Measurements from ENCODE around the gene CDH5. TPM values are rescaled to one million over a fixed set of nuclear protein-coding genes. Genes with fewer than 3 reads are reported as not detected.

CDH5 gene
- total RNA-seq, 1 donor from 2014 or later: not detected

DNA sequence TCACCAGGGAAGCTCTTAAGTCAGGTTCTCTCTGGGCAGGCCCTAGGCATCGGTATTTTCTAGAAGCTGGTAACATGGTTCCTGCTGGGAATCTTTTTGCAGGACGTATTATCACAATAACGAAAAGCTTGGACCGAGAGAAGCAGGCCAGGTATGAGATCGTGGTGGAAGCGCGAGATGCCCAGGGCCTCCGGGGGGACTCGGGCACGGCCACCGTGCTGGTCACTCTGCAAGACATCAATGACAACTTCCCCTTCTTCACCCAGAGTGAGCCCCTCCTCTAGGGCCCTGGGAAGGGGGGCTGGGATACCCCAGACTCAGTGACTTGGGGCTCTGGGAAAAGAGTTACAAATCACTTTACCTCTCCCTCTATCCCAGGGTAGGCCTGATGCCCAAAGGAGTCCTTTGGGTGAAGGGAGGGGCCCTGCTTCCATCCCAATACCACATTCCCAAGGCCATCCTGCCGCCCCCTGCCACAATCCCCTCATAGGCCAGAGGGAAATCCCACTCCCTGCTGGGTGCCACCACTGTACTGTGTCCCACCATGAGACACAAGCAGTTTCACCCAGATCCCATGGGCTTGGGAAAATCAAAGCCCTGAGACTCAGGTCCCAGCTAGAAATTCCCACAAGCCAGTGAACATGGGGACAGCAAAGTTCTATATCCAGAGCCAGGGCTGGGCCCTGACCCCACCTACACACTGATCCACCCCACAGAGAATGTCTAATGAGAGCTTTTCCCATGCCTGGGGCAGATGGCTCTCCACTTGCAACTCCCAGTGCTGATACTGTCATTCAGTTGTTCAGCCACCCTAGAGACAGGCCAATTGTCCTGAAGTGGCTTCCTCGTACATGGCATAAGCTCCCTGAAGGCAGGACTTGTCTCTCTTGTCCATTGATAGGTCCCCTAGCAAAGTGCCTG, 23.0 kb downstream of the CDH5 start:
- Mint-ChIP-seq H3K9me3 (no peaks in the 10 kb centered on the region), H3K36me3 (ENCODE audit: low read depth) (no peaks in the 10 kb centered on the region), H3K4me3 (no peak overlapping the region), H3K4me1 (no peaks in the 10 kb centered on the region), H3K27me3 (peaks cover 5% of the 10 kb centered on the region), H3K27ac (no peak overlapping the region)
- intact Hi-C loops (cut with micrococcal nuclease): no loop called here
- POLR2A ChIA-PET: no interaction called here
- ATAC-seq (ENCODE audit: low read depth) (no peak), DNase-seq (no peak)
- CTCF ChIA-PET: interaction anchor here (1.2 kb wide), 1 partner anchor 17 kb away, joined by 3 read pairs; no protein-coding TSS in a partner anchor
- TF ChIP-seq CTCF (IDR thresholded peaks at IDR 0.05): no peak

- POLR2A ChIA-PET: no interaction called here
- CTCF ChIA-PET: interaction anchor here (1.2 kb wide), 1 partner anchor 16 kb away, joined by 3 read pairs; no protein-coding TSS in a partner anchor
- H3K27ac Mint-ChIP-seq: no peak overlapping the region
- no peak for ATAC-seq (ENCODE audit: low read depth)
- intact Hi-C loops (cut with micrococcal nuclease): no loop called here
- no peak for DNase-seq
- TF ChIP-seq CTCF (IDR thresholded peaks at IDR 0.05): no peak
- H3K4me1 Mint-ChIP-seq: no peaks in the 10 kb centered on the region
- no peaks in the 10 kb centered on the region for H3K36me3 Mint-ChIP-seq (ENCODE audit: low read depth)
- peaks cover 5% of the 10 kb centered on the region for H3K27me3 Mint-ChIP-seq
- H3K9me3 Mint-ChIP-seq: no peaks in the 10 kb centered on the region
- no peak overlapping the region for H3K4me3 Mint-ChIP-seq
These were observed 24.0 kb downstream of the CDH5 start for GRCh38 chr16:66390346-66391108.

DNA sequence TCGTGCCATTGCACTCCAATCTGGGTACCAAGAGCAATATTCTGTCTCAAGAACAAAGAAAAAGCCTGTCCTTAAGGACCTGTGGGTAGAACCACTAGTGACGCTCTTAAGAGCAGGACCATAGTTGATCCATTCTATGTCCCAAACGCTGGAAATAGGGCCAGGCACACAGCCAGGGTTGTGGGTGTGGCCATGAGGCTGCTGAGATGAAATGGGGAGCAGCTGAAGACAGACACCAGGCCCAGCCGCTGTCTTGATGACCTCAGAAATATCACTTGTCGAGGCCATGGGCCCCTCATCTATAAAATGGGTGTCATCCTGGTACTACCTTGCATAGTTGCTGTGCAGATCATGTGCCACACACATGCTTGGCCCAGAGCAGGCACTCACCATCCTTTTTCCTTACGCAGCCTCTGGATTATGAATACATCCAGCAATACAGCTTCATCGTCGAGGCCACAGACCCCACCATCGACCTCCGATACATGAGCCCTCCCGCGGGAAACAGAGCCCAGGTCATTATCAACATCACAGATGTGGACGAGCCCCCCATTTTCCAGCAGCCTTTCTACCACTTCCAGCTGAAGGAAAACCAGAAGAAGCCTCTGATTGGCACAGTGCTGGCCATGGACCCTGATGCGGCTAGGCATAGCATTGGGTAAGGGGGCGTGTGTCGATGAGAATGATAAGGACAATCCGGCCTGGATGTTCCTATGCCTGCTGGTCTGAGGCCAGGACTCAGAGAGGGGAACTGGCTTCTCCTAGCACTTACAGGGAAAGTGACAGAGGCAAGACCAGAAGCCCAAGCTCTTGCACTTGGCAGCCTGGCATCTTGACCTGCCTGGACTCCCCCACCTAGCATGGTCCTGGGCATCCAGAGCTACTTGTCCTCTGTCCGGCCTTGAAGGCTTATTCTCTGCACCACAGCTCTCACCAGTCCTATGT, 25.5 kb downstream of the CDH5 start:
- no peak overlapping the region for H3K27ac Mint-ChIP-seq
- intact Hi-C loops (cut with micrococcal nuclease): no loop called here
- no peak for ATAC-seq (ENCODE audit: low read depth)
- no peaks in the 10 kb centered on the region for H3K9me3 Mint-ChIP-seq
- POLR2A ChIA-PET: no interaction called here
- H3K4me3 Mint-ChIP-seq: no peak overlapping the region
- H3K4me1 Mint-ChIP-seq: no peaks in the 10 kb centered on the region
- TF ChIP-seq CTCF (IDR thresholded peaks at IDR 0.05): no peak
- peaks cover 4% of the 10 kb centered on the region for H3K27me3 Mint-ChIP-seq
- no peak for DNase-seq
- CTCF ChIA-PET: no interaction called here
- no peaks in the 10 kb centered on the region for H3K36me3 Mint-ChIP-seq (ENCODE audit: low read depth)

GRCh38 chr16:66395806-66396555, 29.5 kb downstream of the CDH5 start:
- ChIA-PET CTCF (no interaction called here), POLR2A (no interaction called here)
- intact Hi-C loops (cut with micrococcal nuclease): no loop called here
- no peak overlapping the region for H3K27ac Mint-ChIP-seq
- no peak for DNase-seq
- no peak for TF ChIP-seq CTCF (IDR thresholded peaks at IDR 0.05)
- ATAC-seq (ENCODE audit: low read depth): no peak
- H3K4me1 Mint-ChIP-seq: no peaks in the 10 kb centered on the region
- H3K4me3 Mint-ChIP-seq: no peak overlapping the region
- H3K36me3 Mint-ChIP-seq (ENCODE audit: low read depth): no peaks in the 10 kb centered on the region
- no peaks in the 10 kb centered on the region for H3K9me3 Mint-ChIP-seq
- peaks cover 20% of the 10 kb centered on the region for H3K27me3 Mint-ChIP-seq
